Stimulated activated CD4-positive, alpha-beta T cell treated with anti-CD3 and anti-CD28 coated beads, TNF-alpha, amount 100 ng/mL, for 4 hours (primary cell): ENCODE results near the gene PYGM.
A peak's percentile ranks its signal among the peaks of the same experiment; 100 is the strongest.

Experiments used
- DNase-seq, 3 experiments: peaks; one replicate each; pipeline ENCODE4 v3.0.0-alpha.2; 2020; ENCODE audit warnings: low read depth in 3 of 3

PYGM gene

GRCh38 chr11:64791781-64792291 is 32.1 kb upstream of the PYGM start:
- no peak for DNase-seq

GRCh38 chr11:64790205-64791095 is 30.7 kb upstream of the PYGM start:
- DNase-seq, result no peak

- DNase-seq, result no peak
These were observed 29.8 kb upstream of the PYGM start for GRCh38 chr11:64789331-64790204.

- no peak for DNase-seq
These were observed 28.8 kb upstream of the PYGM start for GRCh38 chr11:64788321-64789215.

- DNase-seq, result peak in 2 of 3 experiments; percentile 32 to 40
These were observed 27.9 kb upstream of the PYGM start for GRCh38 chr11:64787526-64788320.

- DNase-seq, result no peak
These were observed 26.5 kb upstream of the PYGM start for GRCh38 chr11:64786308-64786707.

GRCh38 chr11:64784813-64785581 is 25.2 kb upstream of the PYGM start:
- DNase-seq, result no peak

- DNase-seq, result peak; percentile 91 to 99 (median 97)
These were observed 18.9 kb upstream of the PYGM start, which contains the start of gene SF1 for GRCh38 chr11:64778473-64779298. Gene SF1, minus strand, starts transcription at chr11:64778542. Its CDS starts 150 bp downstream, at chr11:64778392.

- peak in 1 of 3 experiments; percentile 35 for DNase-seq
These were observed 18.4 kb upstream of the PYGM start for GRCh38 chr11:64778223-64778472.

- peak; percentile 66 to 72 (median 68) for DNase-seq
These were observed 17.9 kb upstream of the PYGM start for GRCh38 chr11:64777449-64778222.

- DNase-seq, result no peak
These were observed 17.1 kb upstream of the PYGM start for GRCh38 chr11:64776875-64777274.

GRCh38 chr11:64776425-64776824 is 16.7 kb upstream of the PYGM start:
- no peak for DNase-seq

- no peak for DNase-seq
These were observed 14.4 kb upstream of the PYGM start for GRCh38 chr11:64774144-64774543.

GRCh38 chr11:64772303-64773018 is 12.7 kb upstream of the PYGM start:
- no peak for DNase-seq

- DNase-seq, result no peak
These were observed 12.1 kb upstream of the PYGM start for GRCh38 chr11:64771861-64772260.

- no peak for DNase-seq
These were observed 10.3 kb upstream of the PYGM start for GRCh38 chr11:64770120-64770519.

- DNase-seq, result no peak
These were observed 9.5 kb upstream of the PYGM start for GRCh38 chr11:64769283-64769682.

- no peak for DNase-seq
These were observed 8.5 kb upstream of the PYGM start for GRCh38 chr11:64768300-64768694.
